SJCRH30 (cell line): Measurements from ENCODE around the gene TRIM24. TPM values are rescaled to one million over a fixed set of nuclear protein-coding genes. Genes with fewer than 3 reads are reported as not detected.
"Not testable (repeated sequence)": the region's sequence is repeated elsewhere in the genome, so short reads cannot be mapped to it uniquely, and the experiment has no call there.

Source experiments
- DNase-seq, 2 experiments: peaks; one replicate each; pipeline ENCODE4 v3.0.0-alpha.2; 2015 to 2020
- H3K27ac ChIP-seq: fragments of 250-450 bp; sonication (Bioruptor Pico); 2 replicates; pipeline ENCODE4 v1.5.1; 2020; ENCODE audit warnings: mild to moderate bottlenecking, moderate library complexity
- H3K27me3 ChIP-seq: fragments of 250-450 bp; sonication (Bioruptor Pico); 2 replicates; pipeline ENCODE4 v1.5.1; 2020; ENCODE audit warnings: mild to moderate bottlenecking, moderate library complexity
- H3K36me3 ChIP-seq: fragments of 250-450 bp; sonication (Bioruptor Pico); 2 replicates; pipeline ENCODE4 v1.5.1; 2020; ENCODE audit warnings: mild to moderate bottlenecking, moderate library complexity
- H3K4me1 ChIP-seq: fragments of 250-450 bp; sonication (Bioruptor Pico); 2 replicates; pipeline ENCODE4 v1.5.1; 2020; ENCODE audit warnings: mild to moderate bottlenecking, moderate library complexity
- H3K4me3 ChIP-seq: fragments of 250-450 bp; sonication (Bioruptor Pico); 2 replicates; pipeline ENCODE4 v1.5.1; 2020; ENCODE audit warnings: mild to moderate bottlenecking, moderate library complexity
- H3K9me3 ChIP-seq: fragments of 250-450 bp; sonication (Bioruptor Pico); replicated peaks from 2 replicates; pipeline ENCODE4 v1.5.1; 2020; ENCODE audit warnings: mild to moderate bottlenecking, moderate library complexity
- total RNA-seq: library from RNA; depleted of rRNA; stranded (reverse); fragments of >200 nt; shearing (Covaris generic); gene quantifications from 2 replicates; pipeline ENCODE4 v1.2.3, GENCODE V29; 2014

Gene TRIM24
- total RNA-seq, 1 experiment from 2014 or later, result 40.0 TPM

GRCh38 chr7:138500303-138500702, 40.2 kb downstream of the TRIM24 start:
- not testable (repeated sequence) for H3K4me1 ChIP-seq, H3K36me3 ChIP-seq, H3K9me3 ChIP-seq, H3K27ac ChIP-seq, H3K27me3 ChIP-seq, H3K4me3 ChIP-seq, DNase-seq

- H3K9me3 ChIP-seq, result no peaks in the 10 kb centered on the region
- no peak overlapping the region for H3K27ac ChIP-seq
- DNase-seq, result no peak
- no peak overlapping the region for H3K4me3 ChIP-seq
- H3K36me3 ChIP-seq, result peaks cover 2% of the 10 kb centered on the region; the same call in 1 of the 2 replicates
- no peaks in the 10 kb centered on the region for H3K27me3 ChIP-seq
- H3K4me1 ChIP-seq, result no peaks in the 10 kb centered on the region
Measured at GRCh38 chr7:138500892-138501291, 40.8 kb downstream of the TRIM24 start.

GRCh38 chr7:138502023-138502767, 42.1 kb downstream of the TRIM24 start:
- Histone ChIP-seq H3K27ac (no peak overlapping the region), H3K27me3 (no peaks in the 10 kb centered on the region), H3K36me3 (peaks cover 5% of the 10 kb centered on the region; the same call in 1 of the 2 replicates), H3K9me3 (no peaks in the 10 kb centered on the region), H3K4me3 (no peak overlapping the region), H3K4me1 (no peaks in the 10 kb centered on the region)
- DNase-seq, result no peak

GRCh38 chr7:138505361-138505873, 45.4 kb downstream of the TRIM24 start:
- Histone ChIP-seq H3K4me3 (no peak overlapping the region), H3K4me1 (no peaks in the 10 kb centered on the region), H3K36me3 (peaks cover 18% of the 10 kb centered on the region), H3K27ac (no peak overlapping the region), H3K27me3 (no peaks in the 10 kb centered on the region), H3K9me3 (no peaks in the 10 kb centered on the region)
- DNase-seq, result no peak

GRCh38 chr7:138506764-138507163, 46.7 kb downstream of the TRIM24 start:
- H3K9me3 ChIP-seq, result no peaks in the 10 kb centered on the region
- peaks cover 23% of the 10 kb centered on the region for H3K36me3 ChIP-seq
- H3K27me3 ChIP-seq, result no peaks in the 10 kb centered on the region
- H3K27ac ChIP-seq, result no peak overlapping the region
- H3K4me3 ChIP-seq, result no peak overlapping the region
- DNase-seq, result no peak
- no peaks in the 10 kb centered on the region for H3K4me1 ChIP-seq

- H3K27me3 ChIP-seq, result no peaks in the 10 kb centered on the region
- H3K36me3 ChIP-seq, result peaks cover 25% of the 10 kb centered on the region
- H3K27ac ChIP-seq, result no peak overlapping the region
- H3K4me1 ChIP-seq, result no peaks in the 10 kb centered on the region
- DNase-seq, result no peak
- no peaks in the 10 kb centered on the region for H3K9me3 ChIP-seq
- H3K4me3 ChIP-seq, result no peak overlapping the region
Measured at GRCh38 chr7:138510003-138510402, 49.9 kb downstream of the TRIM24 start.

- no peak overlapping the region for H3K4me3 ChIP-seq
- peaks cover 32% of the 10 kb centered on the region for H3K36me3 ChIP-seq
- H3K4me1 ChIP-seq, result no peaks in the 10 kb centered on the region
- no peaks in the 10 kb centered on the region for H3K9me3 ChIP-seq
- no peaks in the 10 kb centered on the region for H3K27me3 ChIP-seq
- DNase-seq, result no peak
- H3K27ac ChIP-seq, result no peak overlapping the region
Measured at GRCh38 chr7:138512092-138512858, 52.2 kb downstream of the TRIM24 start.

- DNase-seq, result no peak
- Histone ChIP-seq H3K9me3 (no peaks in the 10 kb centered on the region), H3K36me3 (peaks cover 27% of the 10 kb centered on the region), H3K4me3 (no peak overlapping the region), H3K27ac (no peak overlapping the region), H3K27me3 (no peaks in the 10 kb centered on the region), H3K4me1 (no peaks in the 10 kb centered on the region)
Measured at GRCh38 chr7:138512885-138513284, 52.8 kb downstream of the TRIM24 start.

GRCh38 chr7:138513344-138513871, 53.3 kb downstream of the TRIM24 start:
- H3K36me3 ChIP-seq, result peaks cover 24% of the 10 kb centered on the region
- no peak overlapping the region for H3K27ac ChIP-seq
- no peaks in the 10 kb centered on the region for H3K27me3 ChIP-seq
- no peak for DNase-seq
- no peaks in the 10 kb centered on the region for H3K4me1 ChIP-seq
- H3K4me3 ChIP-seq, result no peak overlapping the region
- no peaks in the 10 kb centered on the region for H3K9me3 ChIP-seq

GRCh38 chr7:138514044-138514443, 54.0 kb downstream of the TRIM24 start:
- no peak for DNase-seq

GRCh38 chr7:138515001-138515528, 55.0 kb downstream of the TRIM24 start:
- H3K4me1 ChIP-seq, result no peaks in the 10 kb centered on the region
- peaks cover 37% of the 10 kb centered on the region for H3K36me3 ChIP-seq
- DNase-seq, result no peak
- H3K27me3 ChIP-seq, result no peaks in the 10 kb centered on the region
- H3K4me3 ChIP-seq, result no peak overlapping the region
- no peak overlapping the region for H3K27ac ChIP-seq
- H3K9me3 ChIP-seq, result no peaks in the 10 kb centered on the region

More at GRCh38 chr7:138514044-138514443, 54.0 kb downstream of the TRIM24 start:
- H3K4me3 ChIP-seq, result no peak overlapping the region
- H3K27ac ChIP-seq, result no peak overlapping the region
- no peaks in the 10 kb centered on the region for H3K9me3 ChIP-seq
- H3K27me3 ChIP-seq, result no peaks in the 10 kb centered on the region
- peaks cover 31% of the 10 kb centered on the region for H3K36me3 ChIP-seq
- no peaks in the 10 kb centered on the region for H3K4me1 ChIP-seq

- DNase-seq, result no peak
- H3K27ac ChIP-seq, result no peak overlapping the region
- H3K4me1 ChIP-seq, result no peaks in the 10 kb centered on the region
- H3K9me3 ChIP-seq, result no peaks in the 10 kb centered on the region
- no peak overlapping the region for H3K4me3 ChIP-seq
- no peaks in the 10 kb centered on the region for H3K27me3 ChIP-seq
- peaks cover 37% of the 10 kb centered on the region for H3K36me3 ChIP-seq
Measured at GRCh38 chr7:138519061-138519798, 59.2 kb downstream of the TRIM24 start.

GRCh38 chr7:138520742-138521141, 60.7 kb downstream of the TRIM24 start:
- Histone ChIP-seq H3K27ac (no peak overlapping the region), H3K9me3 (no peaks in the 10 kb centered on the region), H3K27me3 (no peaks in the 10 kb centered on the region), H3K4me1 (no peaks in the 10 kb centered on the region), H3K4me3 (no peak overlapping the region), H3K36me3 (peaks cover 37% of the 10 kb centered on the region)
- no peak for DNase-seq

- Histone ChIP-seq H3K4me1 (no peaks in the 10 kb centered on the region), H3K4me3 (no peak overlapping the region), H3K36me3 (peaks cover 37% of the 10 kb centered on the region), H3K9me3 (peaks cover 3% of the 10 kb centered on the region; the same call in 1 of the 2 replicates), H3K27ac (no peak overlapping the region), H3K27me3 (no peaks in the 10 kb centered on the region)
- no peak for DNase-seq
Measured at GRCh38 chr7:138521837-138522461, 61.9 kb downstream of the TRIM24 start.
